Stimulated activated CD8-positive, alpha-beta memory T cell treated with anti-CD3 and anti-CD28 coated beads, Interleukin-15, amount 100 ng/mL, for 24 hours (primary cell): ENCODE data around the gene IFITM2.
"Not testable (repeated sequence)": the region's sequence is repeated elsewhere in the genome, so short reads cannot be mapped to it uniquely, and the experiment has no call there.

Experiments
- DNase-seq: peaks from one replicate; pipeline ENCODE4 v3.0.0-alpha.2; 2020; ENCODE audit warnings: low read depth

The IFITM2 gene

GRCh38 chr11:308740-309665 lies 1.4 kb downstream of the IFITM2 start:
- DNase-seq = not testable (repeated sequence)

- DNase-seq = not testable (repeated sequence)
Observed at GRCh38 chr11:309979-310572, 2.5 kb downstream of the IFITM2 start.

GRCh38 chr11:311013-311748 lies 3.6 kb downstream of the IFITM2 start:
- not testable (repeated sequence) for DNase-seq

- no peak for DNase-seq
Observed at GRCh38 chr11:312092-312816, 4.6 kb downstream of the IFITM2 start.

- DNase-seq = no peak
Observed at GRCh38 chr11:313304-313786, 5.7 kb downstream of the IFITM2 start.

GRCh38 chr11:313787-314553 lies 6.4 kb downstream of the IFITM2 start, which contains the start of gene IFITM1:
Gene IFITM1, plus strand, starts transcription at chr11:314040. Its CDS starts 131 bp downstream, at chr11:314171.
- DNase-seq = no peak

- DNase-seq = not testable (repeated sequence)
Observed at GRCh38 chr11:314554-314875, 6.9 kb downstream of the IFITM2 start.

- no peak for DNase-seq
Observed at GRCh38 chr11:315051-315481, 7.5 kb downstream of the IFITM2 start.

- no peak for DNase-seq
Observed at GRCh38 chr11:315516-315994, 7.9 kb downstream of the IFITM2 start.

- no peak for DNase-seq
Observed at GRCh38 chr11:316031-316701, 8.6 kb downstream of the IFITM2 start.

- no peak for DNase-seq
Observed at GRCh38 chr11:316891-317301, 9.3 kb downstream of the IFITM2 start.

GRCh38 chr11:317668-318404 lies 10.2 kb downstream of the IFITM2 start:
- not testable (repeated sequence) for DNase-seq

GRCh38 chr11:318405-319120 lies 10.9 kb downstream of the IFITM2 start:
- not testable (repeated sequence) for DNase-seq

- not testable (repeated sequence) for DNase-seq
Observed at GRCh38 chr11:319121-319887, 11.7 kb downstream of the IFITM2 start.

- not testable (repeated sequence) for DNase-seq
Observed at GRCh38 chr11:319888-320273, 12.3 kb downstream of the IFITM2 start.

- DNase-seq = no peak
Observed at GRCh38 chr11:324156-324555, 16.5 kb downstream of the IFITM2 start.

- DNase-seq = not testable (repeated sequence)
Observed at GRCh38 chr11:324593-325517, 17.2 kb downstream of the IFITM2 start.
